C1 segment of cervical spinal cord (tissue), 14 donors: ENCODE data around the gene SETD1A.

Experiments
- DNase-seq, 14 donors: peaks; one replicate each; lab custom pipeline; 2025; lab: John Stamatoyannopoulos, UW

SETD1A gene

GRCh38 chr16:30982548-30983288, 25.2 kb downstream of the SETD1A start:
- DNase-seq, result no peak

GRCh38 chr16:30983289-30983889, 25.8 kb downstream of the SETD1A start:
- no peak for DNase-seq

GRCh38 chr16:30983898-30984610, 26.5 kb downstream of the SETD1A start:
- DNase-seq, result no peak

GRCh38 chr16:30984669-30985400, 27.3 kb downstream of the SETD1A start, which contains the start of gene HSD3B7:
HSD3B7 (plus strand) TSS chr16:30985207; CDS start chr16:30985659, 452 bp downstream.
- peak in 13 of 14 donors; percentile 7 to 81 (median 53) for DNase-seq

- DNase-seq, result peak in 1 of 14 donors; percentile 47
Measured at GRCh38 chr16:30985401-30986128, 28.0 kb downstream of the SETD1A start.

GRCh38 chr16:30986129-30986991, 28.8 kb downstream of the SETD1A start:
- no peak for DNase-seq

GRCh38 chr16:30987581-30988190, 30.1 kb downstream of the SETD1A start:
- DNase-seq, result no peak

- no peak for DNase-seq
Measured at GRCh38 chr16:30989469-30990047, 32.0 kb downstream of the SETD1A start.

GRCh38 chr16:30990105-30990504, 32.6 kb downstream of the SETD1A start:
- DNase-seq, result no peak

- no peak for DNase-seq
Measured at GRCh38 chr16:30991052-30991451, 33.5 kb downstream of the SETD1A start.

GRCh38 chr16:30992276-30992780, 34.8 kb downstream of the SETD1A start:
- no peak for DNase-seq

GRCh38 chr16:30992931-30993816, 35.6 kb downstream of the SETD1A start:
- DNase-seq, result no peak

GRCh38 chr16:30995927-30996323, 38.4 kb downstream of the SETD1A start:
- DNase-seq, result no peak

- DNase-seq, result no peak
Measured at GRCh38 chr16:30996324-30996984, 38.9 kb downstream of the SETD1A start.

- peak in 8 of 14 donors; percentile 19 to 51 (median 38) for DNase-seq
Measured at GRCh38 chr16:30996985-30997724, 39.6 kb downstream of the SETD1A start.
